HEK293T (cell line): ENCODE results near the gene TIMP3.

ENCODE experiments used
- BHLHE40 ChIP-seq: fragments of 450-650 bp; IDR thresholded peaks from 2 replicates; pipeline ENCODE4 v1.6.1; 2016; ENCODE audit warnings: mild to moderate bottlenecking, moderate library complexity, borderline replicate concordance
- CTBP1 ChIP-seq: fragments of 450-650 bp; IDR thresholded peaks from 2 replicates; pipeline ENCODE4 v1.6.1; 2016; ENCODE audit warnings: borderline replicate concordance
- ELF4 ChIP-seq: fragments of 450-650 bp; IDR thresholded peaks from 2 replicates; pipeline ENCODE4 v1.6.1; 2017; ENCODE audit warnings: antibody characterized with exemption
- HDGF ChIP-seq: fragments of 450-650 bp; IDR thresholded peaks from 2 replicates; pipeline ENCODE4 v1.6.1; 2017; ENCODE audit warnings: antibody characterized with exemption, borderline replicate concordance
- LEF1 ChIP-seq: fragments of 450-650 bp; IDR thresholded peaks from 2 replicates; pipeline ENCODE4 v1.6.1; 2017; ENCODE audit warnings: mild to moderate bottlenecking, borderline replicate concordance
- SP1 ChIP-seq: fragments of 450-650 bp; IDR thresholded peaks from 2 replicates; pipeline ENCODE4 v1.6.1; 2017

DNA sequence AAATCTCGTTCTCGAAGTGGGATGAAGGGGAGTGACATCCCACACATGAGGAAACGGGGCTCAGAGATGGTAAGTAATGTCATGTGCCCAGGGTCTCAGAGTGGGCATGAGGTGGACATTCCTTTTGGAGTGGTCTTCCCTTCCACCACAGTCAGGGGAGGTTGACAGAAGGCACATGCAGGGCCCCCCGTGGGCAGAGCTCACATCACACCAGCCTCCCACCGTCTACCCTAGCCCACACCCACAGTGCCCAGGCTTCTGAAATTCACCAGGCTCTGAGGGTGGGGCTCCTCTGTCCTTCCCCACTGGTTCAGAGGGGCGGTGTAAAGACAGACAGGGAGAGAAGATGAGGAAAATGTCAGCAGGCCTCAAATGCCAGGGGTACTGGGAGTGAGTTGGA is 41.1 kb upstream of the TIMP3 start:
- TF ChIP-seq CTBP1 = no peak
- no peak for TF ChIP-seq SP1
- no peak for TF ChIP-seq BHLHE40
- TF ChIP-seq HDGF = no peak
- TF ChIP-seq ELF4 = no peak
- no peak for TF ChIP-seq LEF1
